Measurements from ENCODE around the gene BCAR3. TPM values are rescaled to one million over a fixed set of nuclear protein-coding genes. Genes with fewer than 3 reads are reported as not detected.

BCAR3 gene
- total and polyA plus RNA-seq, 2 of the 4 experiments (the other 2 are of a cell fraction): 41.4 to 46.4 TPM

DNA sequence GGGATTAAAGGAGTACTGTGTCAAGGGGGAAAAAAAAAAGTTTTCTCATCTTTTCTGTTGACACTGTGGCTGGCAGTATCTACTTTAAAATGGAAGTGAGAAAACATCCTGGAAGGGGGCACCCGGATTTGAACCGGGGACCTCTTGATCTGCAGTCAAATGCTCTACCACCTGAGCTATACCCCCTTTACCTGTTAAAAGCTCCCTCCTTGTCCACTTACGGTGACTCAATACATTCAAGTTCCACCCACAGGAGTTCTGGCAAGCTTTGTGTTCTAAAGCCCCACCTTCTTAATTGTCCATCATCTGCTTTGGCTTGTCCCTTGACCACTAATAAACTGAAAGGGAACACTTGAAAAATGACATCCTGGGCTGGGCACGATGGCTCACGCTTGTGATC lies 165.5 kb downstream of the BCAR3 start:
- Histone ChIP-seq H2AK9ac (replicated peaks; ENCODE audit: low read depth, low read length, poor library complexity) (no peak overlapping the region), H3K9ac (ENCODE audit: low read depth, low read length) (no peak overlapping the region), H4K8ac (ENCODE audit: low read depth in 2 of 2, low read length in 2 of 2) (no peak overlapping the region), H3K27me3 (ENCODE audit: control insufficient read depth, insufficient read depth, low read length) (no peaks in the 10 kb centered on the region), H2BK120ac (ENCODE audit: low read depth, low read length) (no peak overlapping the region), H2AK5ac (ENCODE audit: low read depth, low read length) (no peak overlapping the region), H2BK5ac (ENCODE audit: low read depth, low read length, poor library complexity, severe bottlenecking) (no peak overlapping the region), H3K56ac (ENCODE audit: extremely low read depth, insufficient read depth, low read length) (no peak overlapping the region), H4K5ac (ENCODE audit: low read depth, low read length) (no peak overlapping the region), H2BK20ac (ENCODE audit: low read depth, low read length) (no peak overlapping the region), H3K36me3 (ENCODE audit: control insufficient read depth, insufficient read depth, low read length) (no peaks in the 10 kb centered on the region), H3K4ac (ENCODE audit: low read depth, low read length) (no peak overlapping the region), H2AFZ (replicated peaks; ENCODE audit: low read length, poor library complexity) (no peak overlapping the region), H3K14ac (replicated peaks; ENCODE audit: low read depth, low read length) (no peak overlapping the region), H3K18ac (ENCODE audit: low read depth, low read length) (no peak overlapping the region), H3K4me3 (ENCODE audit: insufficient read depth, low read depth, low read length) (no peak overlapping the region), H4K20me1 (ENCODE audit: insufficient read depth, low read length) (no peaks in the 10 kb centered on the region), H3K4me2 (ENCODE audit: low read depth, low read length) (no peak overlapping the region), H3K27ac (ENCODE audit: insufficient read depth, low read length) (no peak overlapping the region), H3K9me3 (ENCODE audit: control insufficient read depth, insufficient read depth, low read length) (no peaks in the 10 kb centered on the region), H3K23ac (ENCODE audit: low read depth, low read length) (no peak overlapping the region), H4K91ac (ENCODE audit: insufficient read depth, low read depth, low read length) (no peak overlapping the region), H3K4me1 (ENCODE audit: control insufficient read depth, insufficient read depth, low read length) (peaks cover 3% of the 10 kb centered on the region; the same call in 1 of the 2 replicates), H3K79me1 (ENCODE audit: low read depth in 1 of 2, low read length in 2 of 2) (peaks cover 0 to 4% of the 10 kb centered on the region in 2 experiments; a peak in 2 of 4 replicates), H3K9me1 (ENCODE audit: insufficient read depth, low read length) (no peaks in the 10 kb centered on the region), H2BK15ac (ENCODE audit: low read depth, low read length) (no peak overlapping the region)
- 100% methylated on average over 2 of the region's 5 CpGs; no CpG with 5 or more reads in 1 of the 2 experiments for WGBS, 2 experiments (ENCODE audit: extremely low coverage in 2 of 2, insufficient read length in 1 of 2)
- DNase-seq (no peak), ATAC-seq (ENCODE audit: low read depth) (no peak)
- no peak for TF ChIP-seq MXI1 (IDR thresholded peaks at IDR 0.05; ENCODE audit: borderline replicate concordance, low read depth, low read length)
- no peak for TF ChIP-seq FOS (IDR thresholded peaks at IDR 0.05; ENCODE audit: low read depth, low read length)
- no peak for TF ChIP-seq RCOR1 (IDR thresholded peaks at IDR 0.05; ENCODE audit: insufficient replicate concordance, low read length)
- no peak for TF ChIP-seq RAD21 (IDR thresholded peaks at IDR 0.05; ENCODE audit: low read length)
- TF ChIP-seq CEBPB (IDR thresholded peaks at IDR 0.05; ENCODE audit: low read depth, low read length): no peak
- no peak for TF ChIP-seq SMC3 (IDR thresholded peaks at IDR 0.05; ENCODE audit: low read depth, low read length)
- TF ChIP-seq, protein P1, sequence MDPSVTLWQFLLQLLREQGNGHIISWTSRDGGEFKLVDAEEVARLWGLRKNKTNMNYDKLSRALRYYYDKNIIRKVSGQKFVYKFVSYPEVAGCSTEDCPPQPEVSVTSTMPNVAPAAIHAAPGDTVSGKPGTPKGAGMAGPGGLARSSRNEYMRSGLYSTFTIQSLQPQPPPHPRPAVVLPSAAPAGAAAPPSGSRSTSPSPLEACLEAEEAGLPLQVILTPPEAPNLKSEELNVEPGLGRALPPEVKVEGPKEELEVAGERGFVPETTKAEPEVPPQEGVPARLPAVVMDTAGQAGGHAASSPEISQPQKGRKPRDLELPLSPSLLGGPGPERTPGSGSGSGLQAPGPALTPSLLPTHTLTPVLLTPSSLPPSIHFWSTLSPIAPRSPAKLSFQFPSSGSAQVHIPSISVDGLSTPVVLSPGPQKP (IDR thresholded peaks at IDR 0.05; ENCODE audit: borderline replicate concordance, low read depth, low read length): no peak
- TF ChIP-seq POLR2A (IDR thresholded peaks at IDR 0.05; ENCODE audit: low read depth, low read length): no peak
- no peak for TF ChIP-seq NFE2L2 (IDR thresholded peaks at IDR 0.05; ENCODE audit: low read depth, low read length)
- TF ChIP-seq RFX5 (IDR thresholded peaks at IDR 0.05; ENCODE audit: low read depth, low read length): no peak
- TF ChIP-seq, protein P2, sequence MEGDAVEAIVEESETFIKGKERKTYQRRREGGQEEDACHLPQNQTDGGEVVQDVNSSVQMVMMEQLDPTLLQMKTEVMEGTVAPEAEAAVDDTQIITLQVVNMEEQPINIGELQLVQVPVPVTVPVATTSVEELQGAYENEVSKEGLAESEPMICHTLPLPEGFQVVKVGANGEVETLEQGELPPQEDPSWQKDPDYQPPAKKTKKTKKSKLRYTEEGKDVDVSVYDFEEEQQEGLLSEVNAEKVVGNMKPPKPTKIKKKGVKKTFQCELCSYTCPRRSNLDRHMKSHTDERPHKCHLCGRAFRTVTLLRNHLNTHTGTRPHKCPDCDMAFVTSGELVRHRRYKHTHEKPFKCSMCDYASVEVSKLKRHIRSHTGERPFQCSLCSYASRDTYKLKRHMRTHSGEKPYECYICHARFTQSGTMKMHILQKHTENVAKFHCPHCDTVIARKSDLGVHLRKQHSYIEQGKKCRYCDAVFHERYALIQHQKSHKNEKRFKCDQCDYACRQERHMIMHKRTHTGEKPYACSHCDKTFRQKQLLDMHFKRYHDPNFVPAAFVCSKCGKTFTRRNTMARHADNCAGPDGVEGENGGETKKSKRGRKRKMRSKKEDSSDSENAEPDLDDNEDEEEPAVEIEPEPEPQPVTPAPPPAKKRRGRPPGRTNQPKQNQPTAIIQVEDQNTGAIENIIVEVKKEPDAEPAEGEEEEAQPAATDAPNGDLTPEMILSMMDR (conservative IDR thresholded peaks at IDR 0.05; ENCODE audit: low read depth, low read length): no peak
- TF ChIP-seq, protein P3, sequence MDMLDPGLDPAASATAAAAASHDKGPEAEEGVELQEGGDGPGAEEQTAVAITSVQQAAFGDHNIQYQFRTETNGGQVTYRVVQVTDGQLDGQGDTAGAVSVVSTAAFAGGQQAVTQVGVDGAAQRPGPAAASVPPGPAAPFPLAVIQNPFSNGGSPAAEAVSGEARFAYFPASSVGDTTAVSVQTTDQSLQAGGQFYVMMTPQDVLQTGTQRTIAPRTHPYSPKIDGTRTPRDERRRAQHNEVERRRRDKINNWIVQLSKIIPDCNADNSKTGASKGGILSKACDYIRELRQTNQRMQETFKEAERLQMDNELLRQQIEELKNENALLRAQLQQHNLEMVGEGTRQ (IDR thresholded peaks at IDR 0.05; ENCODE audit: low read depth, low read length): no peak
- TF ChIP-seq CHD1 (IDR thresholded peaks at IDR 0.05; ENCODE audit: low read depth, low read length): no peak
- TF ChIP-seq BHLHE40 (IDR thresholded peaks at IDR 0.05; ENCODE audit: low read depth, low read length): no peak
- no peak for TF ChIP-seq MAFK (IDR thresholded peaks at IDR 0.05; ENCODE audit: low read depth, low read length)
- no peak for TF ChIP-seq MAZ (IDR thresholded peaks at IDR 0.05; ENCODE audit: borderline replicate concordance, low read depth, low read length)
- ChIA-PET POLR2A (ENCODE audit: unreplicated experiment) (no interaction called here), CTCF (no interaction called here)
- intact Hi-C loops (cut with micrococcal nuclease) (no loop called here), in situ Hi-C loops (cut with MboI; ENCODE audit: low sequenced_read_pairs) (no loop called here), dilution Hi-C loops (cut with HindIII; ENCODE audit: low sequenced_read_pairs, unreplicated experiment) (no loop called here)
- BruUV-seq (replicated peaks): no TSS peak

Measured in IMR-90 (cell line).